ENCODE results near the gene OR6P1. TPM values are rescaled to one million over a fixed set of nuclear protein-coding genes. Genes with fewer than 3 reads are reported as not detected.

OR6P1 gene
- total RNA-seq, 2 experiments from 2014 or later: not detected

Other genes with a start within 250 kb of the OR6P1 start
- gene CD1B, start 239.0 kb downstream of the OR6P1 start, total RNA-seq: not detected
- gene CD1E, start 216.7 kb downstream of the OR6P1 start, total RNA-seq: not detected
- not detected for gene OR10T2, start 171.1 kb downstream of the OR6P1 start, total RNA-seq
- gene OR10K2, start 144.3 kb downstream of the OR6P1 start, total RNA-seq: not detected
- gene OR10K1, start 108.7 kb downstream of the OR6P1 start, total RNA-seq: not detected
- gene OR10R2, start 98.4 kb downstream of the OR6P1 start, total RNA-seq: not detected
- not detected for gene OR6Y1, start 16.2 kb downstream of the OR6P1 start, total RNA-seq
- not detected for gene OR10X1, start 9.3 kb upstream of the OR6P1 start, total RNA-seq
- gene OR10Z1, start 34.7 kb upstream of the OR6P1 start, total RNA-seq: not detected
- gene SPTA1, start 116.1 kb upstream of the OR6P1 start, total RNA-seq: not detected
- gene OR6K2, start 130.1 kb upstream of the OR6P1 start, total RNA-seq: not detected
- gene OR6K3, start 150.1 kb upstream of the OR6P1 start, total RNA-seq: not detected
- not detected for gene OR6K6, start 184.1 kb upstream of the OR6P1 start, total RNA-seq
- gene OR6N1, start 201.6 kb upstream of the OR6P1 start, total RNA-seq: not detected
- not detected for gene OR6N2, start 210.6 kb upstream of the OR6P1 start, total RNA-seq

Data from activated CD8-positive, alpha-beta T cell treated with anti-CD3 and anti-CD28 coated beads, Interleukin-2, amount 10 ng/mL, durations not matched to agents 7 days and 5 days (primary cell).